MCF 10A (cell line): ENCODE measurements around the gene IGFBP2. TPM values are rescaled to one million over a fixed set of nuclear protein-coding genes. Genes with fewer than 3 reads are reported as not detected.

Experiments
- BruUV-seq: library from RNA; stranded (reverse); fragments of 400-500 nt; replicated peaks from 2 replicates; lab custom pipeline; 2021; lab: Mats Ljungman, UMichigan
- CTCF ChIA-PET: fragments of 300-600 bp; sonication (Branson Sonifier 250); formaldehyde crosslinking; extraction: SDS; loops from one replicate; lab custom pipeline; 2021; ENCODE audit warnings: antibody characterized with exemption, inconsistent platforms; lab: Yijun Ruan, JAX
- POLR2A ChIA-PET: fragments of 300-600, 350-650 bp; sonication (Branson Sonifier 250); formaldehyde crosslinking; extraction: SDS; loops from one replicate; lab custom pipeline; 2020; ENCODE audit warnings: antibody characterized with exemption, inconsistent platforms; lab: Yijun Ruan, JAX
- DNase-seq: peaks from one replicate; pipeline ENCODE4 v3.0.0-alpha.2; 2018; ENCODE audit not compliant: unreplicated experiment
- H3K27ac Mint-ChIP-seq: one replicate; pipeline ENCODE4 v1.8.0; 2022; ENCODE audit warnings: mild to moderate bottlenecking, low read depth, mixed read lengths; ENCODE audit not compliant: unreplicated experiment
- H3K27me3 Mint-ChIP-seq: one replicate; pipeline ENCODE4 v1.8.0; 2022; ENCODE audit warnings: mixed read lengths; ENCODE audit not compliant: insufficient read depth, unreplicated experiment
- H3K36me3 Mint-ChIP-seq: one replicate; pipeline ENCODE4 v1.8.0; 2022; ENCODE audit warnings: mild to moderate bottlenecking, moderate library complexity, mixed read lengths; ENCODE audit not compliant: insufficient read depth, unreplicated experiment
- H3K4me1 Mint-ChIP-seq: one replicate; pipeline ENCODE4 v1.8.0; 2022; ENCODE audit warnings: mixed read lengths; ENCODE audit not compliant: insufficient read depth, unreplicated experiment
- H3K4me3 Mint-ChIP-seq: one replicate; pipeline ENCODE4 v1.8.0; 2022; ENCODE audit warnings: mild to moderate bottlenecking, moderate library complexity, mixed read lengths; ENCODE audit not compliant: unreplicated experiment
- H3K9me3 Mint-ChIP-seq: one replicate; pipeline ENCODE4 v1.8.0; 2022; ENCODE audit warnings: mixed read lengths; ENCODE audit not compliant: unreplicated experiment
- CTCF ChIP-seq: fragments of 200-600 bp; IDR thresholded peaks from one replicate; pipeline ENCODE4 v1.8.0; 2022; ENCODE audit warnings: antibody characterized with exemption, mild to moderate bottlenecking; ENCODE audit not compliant: unreplicated experiment
- intact Hi-C: fragments of 100-400 bp; cut with micrococcal nuclease; formaldehyde crosslinking; loops from 2 replicates; pipeline ENCODE4 v1.14.1; 2022
- total RNA-seq: library from RNA; stranded (reverse); gene quantifications from 2 replicates; pipeline ENCODE4 v1.2.3, GENCODE V29; 2022

Gene IGFBP2
- total RNA-seq, 1 experiment from 2014 or later, result 32.0 TPM

- DNase-seq, result peak; percentile 98
- ChIA-PET POLR2A (interaction anchor here (0.6 to 1.6 kb wide), 6 partner anchors 30 to 953 kb away, joined by 3 to 7 read pairs (median 3); no protein-coding TSS in a partner anchor), CTCF (interaction anchor here (0.6 to 1.9 kb wide), 7 partner anchors 13 to 1002 kb away, joined by 3 to 8 read pairs (median 5); no protein-coding TSS in a partner anchor)
- no peak for TF ChIP-seq CTCF
- no peaks in the 10 kb centered on the region for H3K9me3 Mint-ChIP-seq
- H3K27ac Mint-ChIP-seq, result peak overlapping the region; percentile 55
- no TSS peak for BruUV-seq
- H3K4me3 Mint-ChIP-seq, result no peak overlapping the region
- H3K27me3 Mint-ChIP-seq, result no peaks in the 10 kb centered on the region
- intact Hi-C loops, result loop anchor here (5.0 kb wide), 1 partner anchor 63 kb away; no protein-coding TSS in a partner anchor
- no peaks in the 10 kb centered on the region for H3K36me3 Mint-ChIP-seq
- H3K4me1 Mint-ChIP-seq, result peaks cover 28% of the 10 kb centered on the region
These were observed 80.6 kb downstream of the IGFBP2 start for GRCh38 chr2:216713691-216714336.

Other genes with a start within 250 kb of the IGFBP2 start
- gene SMARCAL1, start 220.9 kb upstream of the IGFBP2 start, total RNA-seq, result 22.1 and 24.0 TPM in 2 replicates
- 4,349 and 4,745 TPM in 2 replicates for gene RPL37A, start 134.6 kb upstream of the IGFBP2 start, total RNA-seq
- gene IGFBP5, start 62.1 kb downstream of the IGFBP2 start, total RNA-seq, result not detected in 2 replicates
- not detected in 2 replicates for gene TNP1, start 226.6 kb downstream of the IGFBP2 start, total RNA-seq